ENCODE data around the gene CAB39.

The CAB39 gene

DNA sequence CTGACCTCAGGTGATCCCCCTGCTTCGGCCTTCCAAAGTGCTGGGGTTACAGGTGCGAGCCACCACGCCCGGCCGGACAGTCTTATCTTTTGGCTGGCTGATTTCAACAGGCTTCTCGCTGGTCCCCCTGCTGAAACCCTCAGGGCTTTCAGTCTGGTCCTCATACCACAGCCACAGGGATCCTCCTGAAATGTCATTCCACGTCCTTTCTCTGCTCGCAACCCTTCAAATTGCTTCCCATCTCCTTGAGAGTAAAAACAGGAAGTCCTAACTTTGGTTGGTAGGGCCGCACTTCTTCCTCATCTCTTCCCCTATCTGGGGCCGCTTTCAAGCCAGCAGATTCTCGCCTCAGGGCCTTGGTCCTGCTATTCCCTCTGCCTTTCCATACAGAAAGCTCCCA, 1.4 kb upstream of the CAB39 start:
- WGBS = 94% methylated on average over 11 of the region's 11 CpGs
- no peak overlapping the region for H3K27ac ChIP-seq (ENCODE audit: low read length, poor library complexity, severe bottlenecking)

DNA sequence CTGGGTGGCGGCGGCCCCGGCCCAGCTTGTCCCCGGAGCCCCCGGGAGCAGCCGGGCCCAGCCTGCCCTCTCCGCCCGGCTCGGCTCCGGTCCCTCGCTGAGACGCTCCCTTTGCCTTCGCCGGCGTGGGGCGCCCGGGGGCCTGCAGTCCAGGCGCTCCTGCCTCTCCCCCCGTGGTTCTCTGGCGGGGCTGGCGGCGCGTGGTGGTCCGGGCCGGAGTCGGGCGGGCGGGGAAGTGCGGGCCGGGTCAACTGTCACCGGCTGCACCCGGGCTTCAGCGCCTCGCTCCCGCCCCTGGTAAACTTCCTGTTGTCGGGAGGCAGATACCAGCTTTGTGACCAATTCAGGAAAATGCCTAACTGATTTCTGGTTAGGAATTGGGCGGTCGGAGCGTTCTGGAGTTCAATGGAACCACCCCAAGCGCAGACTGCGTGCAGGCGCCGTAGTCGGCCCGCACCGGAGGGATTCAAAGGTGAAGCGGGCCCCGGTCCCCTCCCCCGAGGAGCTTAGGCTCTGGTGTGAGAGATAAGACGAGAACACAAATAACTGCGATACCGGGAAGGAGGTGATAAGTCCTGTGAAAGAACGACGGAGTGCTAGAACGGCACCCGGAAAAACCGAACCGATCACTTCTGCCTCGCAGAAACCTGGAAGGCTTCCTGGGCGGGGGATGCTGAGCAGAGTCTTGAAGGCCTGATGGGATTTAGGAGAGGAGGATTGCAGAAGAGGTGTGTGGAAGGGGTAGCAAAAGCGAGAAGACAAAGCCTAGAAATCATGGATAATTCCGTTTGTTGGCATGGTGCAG, 891 bp downstream of the CAB39 start:
- peak overlapping the region; percentile 79 to 95 for H3K4ac ChIP-seq (ENCODE audit: low read depth in 1 of 2, low read length in 2 of 2)
- peak overlapping the region; percentile 61 for H4K91ac ChIP-seq (ENCODE audit: low read length)
- peak overlapping the region; percentile 81 for H2BK5ac ChIP-seq (ENCODE audit: low read depth, low read length, poor library complexity, severe bottlenecking)
- peak overlapping the region; percentile 85 to 96 for H3K4me3 ChIP-seq (ENCODE audit: insufficient read depth in 1 of 2, low read depth in 1 of 2, low read length in 2 of 2)
- H3K9me3 ChIP-seq (ENCODE audit: control insufficient read depth, low read length) = no peaks in the 10 kb centered on the region
- H3K18ac ChIP-seq (ENCODE audit: low read depth in 1 of 2, low read length in 2 of 2) = peak overlapping the region; percentile 46 to 83
- H3K4me1 ChIP-seq (ENCODE audit: control insufficient read depth, insufficient read depth, low read depth, low read length) = peaks cover 8% of the 10 kb centered on the region
- DNase-seq = no peak
- WGBS = under 1% methylated on average over 62 of the region's 62 CpGs
- H3K23ac ChIP-seq (ENCODE audit: low read length in 2 of 2) = peak overlapping the region in 1 of 2 experiments; percentile 96
- peak overlapping the region; percentile 96 for H2BK120ac ChIP-seq (ENCODE audit: low read depth, low read length)
- H2BK15ac ChIP-seq (ENCODE audit: low read depth, poor library complexity, severe bottlenecking) = peak overlapping the region; percentile 90
- peak overlapping the region; percentile 58 for H3K4me2 ChIP-seq (ENCODE audit: low read length, poor library complexity, severe bottlenecking)
- peak overlapping the region; percentile 70 for H2AFZ ChIP-seq (ENCODE audit: low read depth, low read length)
- no peak overlapping the region for H2AK5ac ChIP-seq (ENCODE audit: low read length, severe bottlenecking)
- H3K9ac ChIP-seq (ENCODE audit: low read length) = peak overlapping the region; percentile 99
- H2BK12ac ChIP-seq (ENCODE audit: low read length in 2 of 2) = peak overlapping the region in 1 of 2 experiments; percentile 78
- no peaks in the 10 kb centered on the region for H3K27me3 ChIP-seq (ENCODE audit: control insufficient read depth in 1 of 2, insufficient read depth in 1 of 2, low read length in 2 of 2)
- H3K14ac ChIP-seq (ENCODE audit: low read length in 2 of 2) = peak overlapping the region in 1 of 2 experiments; percentile 95
- H4K8ac ChIP-seq (ENCODE audit: low read length) = no peak overlapping the region
- peak overlapping the region; percentile 80 for H3K27ac ChIP-seq (ENCODE audit: low read length, poor library complexity, severe bottlenecking)
- H3K79me1 ChIP-seq (replicated peaks; ENCODE audit: low read length, poor library complexity, severe bottlenecking) = peaks cover 3% of the 10 kb centered on the region
- peaks cover 0 to 7% of the 10 kb centered on the region in 2 experiments for H3K36me3 ChIP-seq (ENCODE audit: control insufficient read depth in 1 of 2, insufficient read depth in 2 of 2, low read depth in 1 of 2, low read length in 2 of 2)

More for the DNA sequence above, 1.4 kb upstream of the CAB39 start:
- DNase-seq = no peak
- Histone ChIP-seq H3K4me3 (ENCODE audit: insufficient read depth in 1 of 2, low read depth in 1 of 2, low read length in 2 of 2) (no peak overlapping the region), H3K4me2 (ENCODE audit: low read length, poor library complexity, severe bottlenecking) (no peak overlapping the region), H3K79me1 (replicated peaks; ENCODE audit: low read length, poor library complexity, severe bottlenecking) (peaks cover 3% of the 10 kb centered on the region), H4K91ac (ENCODE audit: low read length) (no peak overlapping the region), H2AK5ac (ENCODE audit: low read length, severe bottlenecking) (peak overlapping the region; percentile 20), H3K9ac (ENCODE audit: low read length) (no peak overlapping the region), H3K27me3 (ENCODE audit: control insufficient read depth in 1 of 2, insufficient read depth in 1 of 2, low read length in 2 of 2) (no peaks in the 10 kb centered on the region), H3K14ac (ENCODE audit: low read length in 2 of 2) (no peak overlapping the region), H4K8ac (ENCODE audit: low read length) (no peak overlapping the region), H3K18ac (ENCODE audit: low read depth in 1 of 2, low read length in 2 of 2) (no peak overlapping the region), H2BK12ac (ENCODE audit: low read length in 2 of 2) (no peak overlapping the region), H2AFZ (ENCODE audit: low read depth, low read length) (no peak overlapping the region), H3K4ac (ENCODE audit: low read depth in 1 of 2, low read length in 2 of 2) (no peak overlapping the region), H2BK5ac (ENCODE audit: low read depth, low read length, poor library complexity, severe bottlenecking) (no peak overlapping the region), H3K36me3 (ENCODE audit: control insufficient read depth in 1 of 2, insufficient read depth in 2 of 2, low read depth in 1 of 2, low read length in 2 of 2) (peaks cover 0 to 7% of the 10 kb centered on the region in 2 experiments), H3K4me1 (ENCODE audit: control insufficient read depth, insufficient read depth, low read depth, low read length) (peaks cover 4% of the 10 kb centered on the region), H2BK15ac (ENCODE audit: low read depth, poor library complexity, severe bottlenecking) (no peak overlapping the region), H2BK120ac (ENCODE audit: low read depth, low read length) (no peak overlapping the region), H3K9me3 (ENCODE audit: control insufficient read depth, low read length) (no peaks in the 10 kb centered on the region), H3K23ac (ENCODE audit: low read length in 2 of 2) (no peak overlapping the region)

DNA sequence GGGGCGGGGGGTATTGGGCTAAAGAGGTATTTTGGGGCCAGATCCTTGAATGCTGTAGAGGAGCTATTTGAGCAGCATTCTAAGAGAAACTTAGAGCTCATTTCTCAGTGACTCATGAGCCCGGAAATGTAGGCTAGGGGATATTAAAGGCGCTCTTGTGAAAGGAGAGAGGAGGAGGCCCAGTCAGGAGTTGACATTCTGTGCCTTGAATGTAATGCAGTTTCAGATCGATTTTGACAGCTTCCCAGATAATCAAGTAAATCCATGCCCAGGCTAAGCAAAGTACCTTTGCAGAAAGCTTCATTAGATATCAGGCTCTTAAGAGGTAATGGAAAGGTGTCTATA, 1.5 kb downstream of the CAB39 start:
- peak; percentile 89 for DNase-seq
- Histone ChIP-seq H3K4ac (ENCODE audit: low read depth in 1 of 2, low read length in 2 of 2) (peak overlapping the region in 1 of 2 experiments; percentile 79), H3K27me3 (ENCODE audit: control insufficient read depth in 1 of 2, insufficient read depth in 1 of 2, low read length in 2 of 2) (no peaks in the 10 kb centered on the region), H3K27ac (ENCODE audit: low read length, poor library complexity, severe bottlenecking) (peak overlapping the region; percentile 80), H2BK5ac (ENCODE audit: low read depth, low read length, poor library complexity, severe bottlenecking) (no peak overlapping the region), H2AK5ac (ENCODE audit: low read length, severe bottlenecking) (no peak overlapping the region), H4K8ac (ENCODE audit: low read length) (no peak overlapping the region), H2BK15ac (ENCODE audit: low read depth, poor library complexity, severe bottlenecking) (no peak overlapping the region), H4K91ac (ENCODE audit: low read length) (no peak overlapping the region), H3K79me1 (replicated peaks; ENCODE audit: low read length, poor library complexity, severe bottlenecking) (peaks cover 3% of the 10 kb centered on the region), H3K9me3 (ENCODE audit: control insufficient read depth, low read length) (no peaks in the 10 kb centered on the region), H3K36me3 (ENCODE audit: control insufficient read depth in 1 of 2, insufficient read depth in 2 of 2, low read depth in 1 of 2, low read length in 2 of 2) (peaks cover 0 to 7% of the 10 kb centered on the region in 2 experiments), H3K4me3 (ENCODE audit: insufficient read depth in 1 of 2, low read depth in 1 of 2, low read length in 2 of 2) (peak overlapping the region; percentile 85 to 96), H3K4me1 (ENCODE audit: control insufficient read depth, insufficient read depth, low read depth, low read length) (peaks cover 8% of the 10 kb centered on the region), H3K14ac (ENCODE audit: low read length in 2 of 2) (no peak overlapping the region), H2AFZ (ENCODE audit: low read depth, low read length) (peak overlapping the region; percentile 39), H3K23ac (ENCODE audit: low read length in 2 of 2) (no peak overlapping the region), H2BK120ac (ENCODE audit: low read depth, low read length) (no peak overlapping the region), H3K9ac (ENCODE audit: low read length) (peak overlapping the region; percentile 99), H3K18ac (ENCODE audit: low read depth in 1 of 2, low read length in 2 of 2) (peak overlapping the region; percentile 14 to 46), H2BK12ac (ENCODE audit: low read length in 2 of 2) (no peak overlapping the region), H3K4me2 (ENCODE audit: low read length, poor library complexity, severe bottlenecking) (peak overlapping the region; percentile 58)
- WGBS = 7% methylated on average over 4 of the region's 4 CpGs

DNA sequence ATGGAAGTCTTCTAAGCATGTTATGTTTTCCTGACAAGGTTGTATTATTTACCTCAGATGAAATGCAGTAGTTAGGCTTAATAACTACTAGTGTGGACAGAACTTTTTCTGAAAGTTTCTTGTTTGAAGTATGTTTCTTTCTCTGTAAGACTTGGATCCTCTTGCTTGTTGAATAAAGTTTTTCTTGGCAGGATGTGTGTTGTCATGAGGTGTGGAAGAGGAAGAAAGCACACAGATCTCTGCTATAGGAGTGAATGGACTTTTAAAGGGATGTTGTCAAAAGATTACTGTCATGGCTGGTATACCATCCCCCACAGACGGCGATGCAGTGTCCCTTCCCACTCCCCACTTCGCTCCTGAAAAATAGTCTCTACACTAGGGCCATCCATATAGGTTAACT, 2.6 kb downstream of the CAB39 start:
- 70% methylated on average over 2 of the region's 3 CpGs for WGBS
- peaks cover 8% of the 10 kb centered on the region for H3K4me1 ChIP-seq (ENCODE audit: control insufficient read depth, insufficient read depth, low read depth, low read length)
- H2AFZ ChIP-seq (ENCODE audit: low read depth, low read length) = no peak overlapping the region
- H4K91ac ChIP-seq (ENCODE audit: low read length) = no peak overlapping the region
- H3K23ac ChIP-seq (ENCODE audit: low read length in 2 of 2) = no peak overlapping the region
- H2AK5ac ChIP-seq (ENCODE audit: low read length, severe bottlenecking) = no peak overlapping the region
- no peak overlapping the region for H2BK15ac ChIP-seq (ENCODE audit: low read depth, poor library complexity, severe bottlenecking)
- peaks cover 3% of the 10 kb centered on the region for H3K79me1 ChIP-seq (replicated peaks; ENCODE audit: low read length, poor library complexity, severe bottlenecking)
- peak overlapping the region; percentile 99 for H3K9ac ChIP-seq (ENCODE audit: low read length)
- H2BK5ac ChIP-seq (ENCODE audit: low read depth, low read length, poor library complexity, severe bottlenecking) = no peak overlapping the region
- peaks cover 0 to 7% of the 10 kb centered on the region in 2 experiments for H3K36me3 ChIP-seq (ENCODE audit: control insufficient read depth in 1 of 2, insufficient read depth in 2 of 2, low read depth in 1 of 2, low read length in 2 of 2)
- no peak overlapping the region for H3K4ac ChIP-seq (ENCODE audit: low read depth in 1 of 2, low read length in 2 of 2)
- no peak overlapping the region for H4K8ac ChIP-seq (ENCODE audit: low read length)
- no peak for DNase-seq
- no peaks in the 10 kb centered on the region for H3K27me3 ChIP-seq (ENCODE audit: control insufficient read depth in 1 of 2, insufficient read depth in 1 of 2, low read length in 2 of 2)
- no peak overlapping the region for H2BK120ac ChIP-seq (ENCODE audit: low read depth, low read length)
- H3K18ac ChIP-seq (ENCODE audit: low read depth in 1 of 2, low read length in 2 of 2) = no peak overlapping the region
- no peak overlapping the region for H3K27ac ChIP-seq (ENCODE audit: low read length, poor library complexity, severe bottlenecking)
- H3K4me3 ChIP-seq (ENCODE audit: insufficient read depth in 1 of 2, low read depth in 1 of 2, low read length in 2 of 2) = peak overlapping the region in 1 of 2 experiments; percentile 85
- no peaks in the 10 kb centered on the region for H3K9me3 ChIP-seq (ENCODE audit: control insufficient read depth, low read length)
- H3K14ac ChIP-seq (ENCODE audit: low read length in 2 of 2) = no peak overlapping the region
- H3K4me2 ChIP-seq (ENCODE audit: low read length, poor library complexity, severe bottlenecking) = no peak overlapping the region
- H2BK12ac ChIP-seq (ENCODE audit: low read length in 2 of 2) = no peak overlapping the region
